ENCODE data around the gene COL4A6.
A peak's percentile ranks its signal among the peaks of the same experiment; 100 is the strongest.

Gene COL4A6

DNA sequence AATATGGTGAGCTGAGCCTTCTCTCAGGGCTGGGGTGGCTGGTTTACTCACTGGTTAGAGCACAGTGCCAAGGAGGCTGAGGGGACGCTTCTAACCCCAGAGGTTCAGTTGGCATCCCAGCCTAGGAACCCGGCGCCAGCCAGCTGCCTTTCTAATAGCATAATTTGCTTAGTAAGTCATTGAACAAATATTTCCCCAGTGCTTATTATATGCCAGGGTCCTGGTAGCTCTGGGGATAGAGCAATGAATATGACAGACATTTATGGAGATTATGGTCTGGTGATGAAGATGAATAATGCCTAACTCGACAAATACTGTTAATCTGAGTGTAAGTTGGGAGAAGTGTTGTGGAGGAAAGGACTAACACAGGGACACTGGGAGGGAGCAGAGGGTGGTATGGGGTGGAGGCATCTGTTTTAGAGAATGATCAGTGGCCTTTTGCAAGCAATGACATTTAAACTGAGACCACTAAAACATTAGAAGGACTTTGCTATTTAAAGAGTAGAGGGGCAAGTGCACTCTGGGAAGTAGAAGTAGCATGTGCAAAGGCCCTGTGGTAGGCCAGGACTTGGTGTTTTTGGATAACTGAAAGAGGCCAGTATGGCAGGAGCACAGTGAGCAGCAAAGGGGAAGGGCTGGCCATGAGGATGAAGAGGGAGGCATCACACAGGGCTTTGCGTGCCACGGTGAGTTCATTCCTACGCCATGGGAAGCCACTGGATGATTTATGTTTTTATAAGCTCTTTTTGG is 274.7 kb downstream of the COL4A6 start:
- no peak overlapping the region for H3K27ac ChIP-seq (ENCODE audit: extremely low read depth, low read depth, low read length)
- no peak overlapping the region for H3K4me3 ChIP-seq (ENCODE audit: low read depth, low read length)
- H3K9me3 ChIP-seq (ENCODE audit: control insufficient read depth, insufficient read depth, low read depth, low read length) = no peaks in the 10 kb centered on the region
- no peaks in the 10 kb centered on the region for H3K36me3 ChIP-seq (ENCODE audit: control insufficient read depth in 2 of 2, insufficient read depth in 1 of 2, low read length in 2 of 2)
- ChIA-PET POLR2A (no interaction called here), CTCF (no interaction called here)
- no peak for TF ChIP-seq SCRT1 (tag by site-specific recombination; IDR thresholded peaks at IDR 0.05; ENCODE audit: borderline replicate concordance)
- no peak for TF ChIP-seq ZNF544 (tag by site-specific recombination; IDR thresholded peaks at IDR 0.05)
- no peak for TF ChIP-seq ZNF132 (tag by site-specific recombination; IDR thresholded peaks at IDR 0.05; ENCODE audit: borderline replicate concordance)
- peak; percentile 92 for TF ChIP-seq ZNF623 (tag by site-specific recombination; IDR thresholded peaks at IDR 0.05)
- TF ChIP-seq, protein P1, sequence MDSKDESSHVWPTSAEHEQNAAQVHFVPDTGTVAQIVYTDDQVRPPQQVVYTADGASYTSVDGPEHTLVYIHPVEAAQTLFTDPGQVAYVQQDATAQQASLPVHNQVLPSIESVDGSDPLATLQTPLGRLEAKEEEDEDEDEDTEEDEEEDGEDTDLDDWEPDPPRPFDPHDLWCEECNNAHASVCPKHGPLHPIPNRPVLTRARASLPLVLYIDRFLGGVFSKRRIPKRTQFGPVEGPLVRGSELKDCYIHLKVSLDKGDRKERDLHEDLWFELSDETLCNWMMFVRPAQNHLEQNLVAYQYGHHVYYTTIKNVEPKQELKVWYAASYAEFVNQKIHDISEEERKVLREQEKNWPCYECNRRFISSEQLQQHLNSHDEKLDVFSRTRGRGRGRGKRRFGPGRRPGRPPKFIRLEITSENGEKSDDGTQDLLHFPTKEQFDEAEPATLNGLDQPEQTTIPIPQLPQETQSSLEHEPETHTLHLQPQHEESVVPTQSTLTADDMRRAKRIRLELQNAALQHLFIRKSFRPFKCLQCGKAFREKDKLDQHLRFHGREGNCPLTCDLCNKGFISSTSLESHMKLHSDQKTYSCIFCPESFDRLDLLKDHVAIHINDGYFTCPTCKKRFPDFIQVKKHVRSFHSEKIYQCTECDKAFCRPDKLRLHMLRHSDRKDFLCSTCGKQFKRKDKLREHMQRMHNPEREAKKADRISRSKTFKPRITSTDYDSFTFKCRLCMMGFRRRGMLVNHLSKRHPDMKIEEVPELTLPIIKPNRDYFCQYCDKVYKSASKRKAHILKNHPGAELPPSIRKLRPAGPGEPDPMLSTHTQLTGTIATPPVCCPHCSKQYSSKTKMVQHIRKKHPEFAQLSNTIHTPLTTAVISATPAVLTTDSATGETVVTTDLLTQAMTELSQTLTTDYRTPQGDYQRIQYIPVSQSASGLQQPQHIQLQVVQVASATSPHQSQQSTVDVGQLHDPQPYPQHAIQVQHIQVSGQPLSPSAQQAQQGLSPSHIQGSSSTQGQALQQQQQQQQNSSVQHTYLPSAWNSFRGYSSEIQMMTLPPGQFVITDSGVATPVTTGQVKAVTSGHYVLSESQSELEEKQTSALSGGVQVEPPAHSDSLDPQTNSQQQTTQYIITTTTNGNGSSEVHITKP (tag by site-specific recombination; IDR thresholded peaks at IDR 0.05) = no peak
- H3K4me1 ChIP-seq (ENCODE audit: control insufficient read depth, insufficient read depth, low read length) = 0 out of 2 replicates have a peak, but pooled peaks cover 2% of the 10 kb centered on the region

DNA sequence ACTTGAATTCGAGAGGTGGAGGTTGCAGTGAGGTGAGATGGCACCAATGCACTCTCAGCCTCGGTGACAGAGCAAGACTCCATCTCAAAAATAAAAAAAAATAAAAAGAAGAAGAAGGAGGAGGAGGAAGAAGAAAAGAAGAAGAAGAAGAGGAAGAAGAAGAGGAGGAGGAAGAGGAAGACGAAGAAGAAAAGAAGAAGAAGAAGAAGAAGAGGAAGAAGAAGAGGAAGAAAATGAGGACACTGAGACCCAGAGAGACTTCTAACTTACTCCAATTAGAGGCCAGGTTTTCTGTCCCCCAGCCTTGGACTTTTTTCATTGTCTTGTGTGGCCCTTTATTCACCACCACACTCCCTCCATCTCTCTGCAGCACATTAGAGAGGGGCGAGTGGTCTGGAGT is 276.0 kb downstream of the COL4A6 start:
- TF ChIP-seq, protein P2, sequence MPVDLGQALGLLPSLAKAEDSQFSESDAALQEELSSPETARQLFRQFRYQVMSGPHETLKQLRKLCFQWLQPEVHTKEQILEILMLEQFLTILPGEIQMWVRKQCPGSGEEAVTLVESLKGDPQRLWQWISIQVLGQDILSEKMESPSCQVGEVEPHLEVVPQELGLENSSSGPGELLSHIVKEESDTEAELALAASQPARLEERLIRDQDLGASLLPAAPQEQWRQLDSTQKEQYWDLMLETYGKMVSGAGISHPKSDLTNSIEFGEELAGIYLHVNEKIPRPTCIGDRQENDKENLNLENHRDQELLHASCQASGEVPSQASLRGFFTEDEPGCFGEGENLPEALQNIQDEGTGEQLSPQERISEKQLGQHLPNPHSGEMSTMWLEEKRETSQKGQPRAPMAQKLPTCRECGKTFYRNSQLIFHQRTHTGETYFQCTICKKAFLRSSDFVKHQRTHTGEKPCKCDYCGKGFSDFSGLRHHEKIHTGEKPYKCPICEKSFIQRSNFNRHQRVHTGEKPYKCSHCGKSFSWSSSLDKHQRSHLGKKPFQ (tag by site-specific recombination; IDR thresholded peaks at IDR 0.05) = no peak
- TF ChIP-seq, protein P3, sequence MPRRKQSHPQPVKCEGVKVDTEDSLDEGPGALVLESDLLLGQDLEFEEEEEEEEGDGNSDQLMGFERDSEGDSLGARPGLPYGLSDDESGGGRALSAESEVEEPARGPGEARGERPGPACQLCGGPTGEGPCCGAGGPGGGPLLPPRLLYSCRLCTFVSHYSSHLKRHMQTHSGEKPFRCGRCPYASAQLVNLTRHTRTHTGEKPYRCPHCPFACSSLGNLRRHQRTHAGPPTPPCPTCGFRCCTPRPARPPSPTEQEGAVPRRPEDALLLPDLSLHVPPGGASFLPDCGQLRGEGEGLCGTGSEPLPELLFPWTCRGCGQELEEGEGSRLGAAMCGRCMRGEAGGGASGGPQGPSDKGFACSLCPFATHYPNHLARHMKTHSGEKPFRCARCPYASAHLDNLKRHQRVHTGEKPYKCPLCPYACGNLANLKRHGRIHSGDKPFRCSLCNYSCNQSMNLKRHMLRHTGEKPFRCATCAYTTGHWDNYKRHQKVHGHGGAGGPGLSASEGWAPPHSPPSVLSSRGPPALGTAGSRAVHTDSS (tag by site-specific recombination; IDR thresholded peaks at IDR 0.05) = peak; percentile 94
- Histone ChIP-seq H3K36me3 (ENCODE audit: control insufficient read depth in 2 of 2, insufficient read depth in 1 of 2, low read length in 2 of 2) (no peaks in the 10 kb centered on the region), H3K4me3 (ENCODE audit: low read depth, low read length) (no peak overlapping the region), H3K27ac (ENCODE audit: extremely low read depth, low read depth, low read length) (no peak overlapping the region), H3K4me1 (ENCODE audit: control insufficient read depth, insufficient read depth, low read length) (0 out of 2 replicates have a peak, but pooled peaks cover 2% of the 10 kb centered on the region), H3K9me3 (ENCODE audit: control insufficient read depth, insufficient read depth, low read depth, low read length) (no peaks in the 10 kb centered on the region)
- ChIA-PET CTCF (no interaction called here), POLR2A (no interaction called here)

DNA sequence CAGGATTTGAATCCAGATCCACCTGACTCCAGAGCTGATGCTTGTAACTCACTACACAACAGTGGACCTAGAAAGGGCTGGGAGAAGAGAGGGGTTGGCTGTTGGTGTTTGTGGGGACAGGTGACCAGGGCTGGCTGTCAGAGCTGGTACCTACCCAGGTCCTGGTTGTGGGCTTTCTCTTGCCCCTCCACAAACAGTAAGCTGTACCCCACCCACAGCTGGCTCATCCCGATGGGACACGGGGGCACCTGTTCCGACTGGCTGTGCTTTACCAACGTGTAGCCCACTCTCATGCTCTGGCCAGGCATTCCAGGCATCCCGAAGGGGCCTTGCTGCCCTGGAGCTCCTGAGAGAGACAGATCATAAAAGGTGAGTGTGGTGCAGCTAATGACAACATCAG is 277.9 kb downstream of the COL4A6 start:
- Histone ChIP-seq H3K9me3 (ENCODE audit: control insufficient read depth, insufficient read depth, low read depth, low read length) (no peaks in the 10 kb centered on the region), H3K4me1 (ENCODE audit: control insufficient read depth, insufficient read depth, low read length) (no peaks in the 10 kb centered on the region), H3K36me3 (ENCODE audit: control insufficient read depth in 2 of 2, insufficient read depth in 1 of 2, low read length in 2 of 2) (peaks cover 0 to 8% of the 10 kb centered on the region in 2 experiments; a peak in 1 of 3 replicates), H3K27ac (ENCODE audit: extremely low read depth, low read depth, low read length) (no peak overlapping the region), H3K4me3 (ENCODE audit: low read depth, low read length) (no peak overlapping the region)
- TF ChIP-seq, protein P4, sequence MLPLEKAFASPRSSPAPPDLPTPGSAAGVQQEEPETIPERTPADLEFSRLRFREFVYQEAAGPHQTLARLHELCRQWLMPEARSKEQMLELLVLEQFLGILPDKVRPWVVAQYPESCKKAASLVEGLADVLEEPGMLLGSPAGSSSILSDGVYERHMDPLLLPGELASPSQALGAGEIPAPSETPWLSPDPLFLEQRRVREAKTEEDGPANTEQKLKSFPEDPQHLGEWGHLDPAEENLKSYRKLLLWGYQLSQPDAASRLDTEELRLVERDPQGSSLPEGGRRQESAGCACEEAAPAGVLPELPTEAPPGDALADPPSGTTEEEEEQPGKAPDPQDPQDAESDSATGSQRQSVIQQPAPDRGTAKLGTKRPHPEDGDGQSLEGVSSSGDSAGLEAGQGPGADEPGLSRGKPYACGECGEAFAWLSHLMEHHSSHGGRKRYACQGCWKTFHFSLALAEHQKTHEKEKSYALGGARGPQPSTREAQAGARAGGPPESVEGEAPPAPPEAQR (tag by site-specific recombination; IDR thresholded peaks at IDR 0.05) = no peak
- TF ChIP-seq ZNF501 (tag by site-specific recombination; IDR thresholded peaks at IDR 0.05) = no peak
- TF ChIP-seq HOXC10 (CRISPR knock-in tag; IDR thresholded peaks at IDR 0.05) = no peak
- no peak for TF ChIP-seq ZNF157 (tag by site-specific recombination; IDR thresholded peaks at IDR 0.05)
- TF ChIP-seq ZNF416 (tag by site-specific recombination; IDR thresholded peaks at IDR 0.05) = no peak
- no peak for TF ChIP-seq ZNF140 (tag by site-specific recombination; IDR thresholded peaks at IDR 0.05)
- no peak for TF ChIP-seq ZNF747 (tag by site-specific recombination; IDR thresholded peaks at IDR 0.05)
- TF ChIP-seq ZNF155 (tag by site-specific recombination; IDR thresholded peaks at IDR 0.05) = no peak
- CTCF ChIA-PET = interaction anchor here (1.1 kb wide), 1 partner anchor 1224 kb away, joined by 3 read pairs; no protein-coding TSS in a partner anchor
- POLR2A ChIA-PET = no interaction called here
